RWPE1 (cell line): ENCODE measurements around the gene SLCO1B3.

Experiments used
- CTCF ChIA-PET: fragments of 350-600 bp; sonication (Branson Sonifier 250); formaldehyde crosslinking; extraction: SDS; loops from one replicate; lab custom pipeline; 2021; lab: Yijun Ruan, JAX
- POLR2A ChIA-PET: fragments of 400-600 bp; formaldehyde crosslinking; extraction: SDS; loops from one replicate; lab custom pipeline; 2020; ENCODE audit warnings: antibody characterized with exemption; ENCODE audit not compliant: low non-redundant PET; lab: Yijun Ruan, JAX
- DNase-seq: peaks from one replicate; pipeline ENCODE4 v3.0.0; 2012; ENCODE audit warnings: low spot score
- H3K27ac ChIP-seq: fragments of 450-650 bp; 2 replicates; pipeline ENCODE4 v1.5.1; 2017
- CTCF ChIP-seq: fragments of 450-650 bp; conservative IDR thresholded peaks from 2 replicates; pipeline ENCODE4 v1.5.1; 2017; ENCODE audit warnings: low read depth, mild to moderate bottlenecking

Gene SLCO1B3

GRCh38 chr12:20917819-20918218 is 107.3 kb downstream of the SLCO1B3 start:
- CTCF ChIA-PET: no interaction called here
- H3K27ac ChIP-seq: no peak overlapping the region
- no peak for DNase-seq
- no peak for TF ChIP-seq CTCF
- POLR2A ChIA-PET: no interaction called here

GRCh38 chr12:20931894-20932293 is 121.4 kb downstream of the SLCO1B3 start:
- CTCF ChIA-PET: no interaction called here
- DNase-seq: no peak
- H3K27ac ChIP-seq: no peak overlapping the region
- POLR2A ChIA-PET: no interaction called here
- TF ChIP-seq CTCF: no peak

- no peak for DNase-seq
Measured at GRCh38 chr12:20946732-20947131, 136.2 kb downstream of the SLCO1B3 start.

GRCh38 chr12:20950248-20950647 is 139.7 kb downstream of the SLCO1B3 start:
- ChIA-PET POLR2A (no interaction called here), CTCF (no interaction called here)
- DNase-seq: peak; percentile 0
- H3K27ac ChIP-seq: no peak overlapping the region
- peak; percentile 23 for TF ChIP-seq CTCF

More at GRCh38 chr12:20946732-20947131, 136.2 kb downstream of the SLCO1B3 start:
- ChIA-PET POLR2A (no interaction called here), CTCF (no interaction called here)
- no peak; the same call in 1 of the 2 replicates for TF ChIP-seq CTCF
- H3K27ac ChIP-seq: no peak overlapping the region

- no peak for TF ChIP-seq CTCF
- no peak for DNase-seq
- no peak overlapping the region for H3K27ac ChIP-seq
- CTCF ChIA-PET: no interaction called here
- POLR2A ChIA-PET: no interaction called here
Measured at GRCh38 chr12:20963303-20963702, 152.8 kb downstream of the SLCO1B3 start.

- TF ChIP-seq CTCF: no peak
- no peak for DNase-seq
- CTCF ChIA-PET: no interaction called here
- no peak overlapping the region for H3K27ac ChIP-seq
- POLR2A ChIA-PET: no interaction called here
Measured at GRCh38 chr12:20963762-20964161, 153.3 kb downstream of the SLCO1B3 start.
